GM10248 (cell line): ENCODE results near the gene MS4A10.

Experiments used
- CTCF ChIA-PET: fragments of 300-600 bp; sonication (Branson Sonifier 250); formaldehyde crosslinking; extraction: SDS; loops from one replicate; lab custom pipeline; 2021; ENCODE audit warnings: antibody characterized with exemption; lab: Yijun Ruan, JAX
- POLR2A ChIA-PET: fragments of 350-650 bp; sonication (Branson Sonifier 250); formaldehyde crosslinking; extraction: SDS; loops from one replicate; lab custom pipeline; 2020; ENCODE audit warnings: antibody characterized with exemption; lab: Yijun Ruan, JAX
- DNase-seq: peaks from one replicate; pipeline ENCODE4 v3.0.0; 2012; ENCODE audit errors: extremely low spot score
- TF ChIP-seq, protein P1 (sequence below): IDR thresholded peaks from 2 replicates; pipeline ENCODE4 v1.5.1; 2012; ENCODE audit warnings: mild to moderate bottlenecking, low read depth; ENCODE audit errors: extremely low read depth, missing control alignments, control extremely low read depth

The MS4A10 gene

GRCh38 chr11:60769273-60769672 is 15.9 kb upstream of the MS4A10 start:
- ChIA-PET CTCF (interaction anchor here (1.0 to 11.0 kb wide), 6 partner anchors 7 to 617 kb away, joined by 3 to 268 read pairs (median 4); partner anchors contain the start of gene MS4A15), POLR2A (no interaction called here)
- TF ChIP-seq, protein P1, sequence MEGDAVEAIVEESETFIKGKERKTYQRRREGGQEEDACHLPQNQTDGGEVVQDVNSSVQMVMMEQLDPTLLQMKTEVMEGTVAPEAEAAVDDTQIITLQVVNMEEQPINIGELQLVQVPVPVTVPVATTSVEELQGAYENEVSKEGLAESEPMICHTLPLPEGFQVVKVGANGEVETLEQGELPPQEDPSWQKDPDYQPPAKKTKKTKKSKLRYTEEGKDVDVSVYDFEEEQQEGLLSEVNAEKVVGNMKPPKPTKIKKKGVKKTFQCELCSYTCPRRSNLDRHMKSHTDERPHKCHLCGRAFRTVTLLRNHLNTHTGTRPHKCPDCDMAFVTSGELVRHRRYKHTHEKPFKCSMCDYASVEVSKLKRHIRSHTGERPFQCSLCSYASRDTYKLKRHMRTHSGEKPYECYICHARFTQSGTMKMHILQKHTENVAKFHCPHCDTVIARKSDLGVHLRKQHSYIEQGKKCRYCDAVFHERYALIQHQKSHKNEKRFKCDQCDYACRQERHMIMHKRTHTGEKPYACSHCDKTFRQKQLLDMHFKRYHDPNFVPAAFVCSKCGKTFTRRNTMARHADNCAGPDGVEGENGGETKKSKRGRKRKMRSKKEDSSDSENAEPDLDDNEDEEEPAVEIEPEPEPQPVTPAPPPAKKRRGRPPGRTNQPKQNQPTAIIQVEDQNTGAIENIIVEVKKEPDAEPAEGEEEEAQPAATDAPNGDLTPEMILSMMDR, result no peak
- no peak for DNase-seq

DNA sequence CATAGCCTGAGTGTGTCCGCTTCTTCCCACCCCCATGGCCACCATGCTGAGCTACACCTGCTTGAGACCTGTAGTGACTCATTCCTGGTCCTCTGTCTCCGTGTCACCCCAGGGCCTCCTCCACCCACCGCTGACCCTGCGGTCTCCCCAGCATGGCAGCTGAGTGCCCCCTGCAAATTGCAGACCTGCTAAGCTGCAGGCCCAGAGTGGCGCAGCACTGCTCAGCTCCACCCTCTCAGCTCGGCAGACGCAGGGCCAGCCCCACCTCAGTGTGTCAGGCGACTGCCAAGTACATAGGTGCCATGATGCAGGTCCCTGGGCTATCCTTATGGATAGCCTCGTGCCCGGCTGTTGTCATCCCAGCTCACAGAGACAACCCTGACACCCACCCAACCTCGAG is 15.3 kb upstream of the MS4A10 start:
- ChIA-PET POLR2A (no interaction called here), CTCF (interaction anchor here (1.0 to 11.0 kb wide), 6 partner anchors 7 to 616 kb away, joined by 3 to 268 read pairs (median 3); partner anchors contain the start of gene MS4A15)
- TF ChIP-seq, protein P1, result no peak

GRCh38 chr11:60771146-60771545 is 14.0 kb upstream of the MS4A10 start:
- ChIA-PET POLR2A (no interaction called here), CTCF (interaction anchor here (1.0 to 12.5 kb wide), 5 partner anchors 6 to 128 kb away, joined by 3 to 268 read pairs (median 5); partner anchors contain the start of gene MS4A15)
- TF ChIP-seq, protein P1, result no peak
- DNase-seq, result no peak

More for the DNA sequence above, 15.3 kb upstream of the MS4A10 start:
- no peak for DNase-seq

- no peak for DNase-seq
- TF ChIP-seq, protein P1, result no peak
- POLR2A ChIA-PET, result no interaction called here
- CTCF ChIA-PET, result interaction anchor here (1.0 to 12.5 kb wide), 10 partner anchors 7 to 128 kb away, joined by 3 to 268 read pairs (median 5); partner anchors contain the start of genes CCDC86 and MS4A15
These were observed 13.1 kb upstream of the MS4A10 start for GRCh38 chr11:60771879-60772525.

GRCh38 chr11:60772666-60773065 is 12.5 kb upstream of the MS4A10 start:
- DNase-seq, result no peak
- TF ChIP-seq, protein P1, result no peak
- POLR2A ChIA-PET, result no interaction called here
- CTCF ChIA-PET, result interaction anchor here (1.2 to 12.5 kb wide), 8 partner anchors 8 to 127 kb away, joined by 3 to 268 read pairs (median 8); partner anchors contain the start of gene CCDC86

- TF ChIP-seq, protein P1, result no peak
- ChIA-PET CTCF (interaction anchor here (0.8 to 12.5 kb wide), 37 partner anchors 10 to 743 kb away, joined by 3 to 268 read pairs (median 4); partner anchors contain the start of genes CCDC86, MS4A10, PRPF19 and TMEM109), POLR2A (no interaction called here)
- DNase-seq, result no peak
These were observed 10.4 kb upstream of the MS4A10 start for GRCh38 chr11:60774726-60775125.
